Ovary (tissue), 9 donors: ENCODE results near the gene ESRRG. TPM values are rescaled to one million over a fixed set of nuclear protein-coding genes. Genes with fewer than 3 reads are reported as not detected.

ENCODE experiments used
- DNase-seq, 5 donors: peaks; one replicate each; pipeline ENCODE4 v3.0.0-alpha.2; 2019 to 2020
- H3K27ac ChIP-seq, 2 donors: fragments of 200-600 bp; one replicate each; pipeline versions ENCODE4 v1.5.1 to v1.8.0; 2019 to 2022
- H3K27me3 ChIP-seq: fragments of 200-600 bp; one replicate; pipeline ENCODE4 v1.8.0; 2022
- H3K36me3 ChIP-seq: fragments of 200-600 bp; sonication (generic); one replicate; pipeline ENCODE4 v1.5.1; 2019
- H3K4me1 ChIP-seq: one replicate; pipeline ENCODE4 v1.8.1; 2013; ENCODE audit warnings: mild to moderate bottlenecking, moderate library complexity; ENCODE audit not compliant: insufficient read depth
- H3K4me3 ChIP-seq: fragments of 200-600 bp; sonication (generic); one replicate; pipeline ENCODE4 v1.5.1; 2017
- H3K9me3 ChIP-seq, 2 donors: fragments of 200-600 bp in 1 of 2; sonication (generic) in 1 of 2; one replicate each; pipeline versions ENCODE4 v1.5.1 to v1.8.1; 2013 to 2019; ENCODE audit warnings: mild to moderate bottlenecking in 1 of 2, moderate library complexity in 1 of 2
- CTCF ChIP-seq, 3 donors: fragments of 450-650 bp in 2 of 3; fragments of 200-600 bp in 1 of 3; IDR thresholded peaks; one replicate each; pipeline versions ENCODE4 v1.5.1 to v1.8.0; 2016 to 2022; ENCODE audit warnings: antibody characterized with exemption in 3 of 3, mild to moderate bottlenecking in 1 of 3
- EP300 ChIP-seq: sonication (generic); formaldehyde crosslinking; IDR thresholded peaks from one replicate; pipeline ENCODE4 v1.6.1; 2017; ENCODE audit warnings: antibody characterized with exemption
- POLR2A ChIP-seq: fragments of 450-650 bp; IDR thresholded peaks from one replicate; pipeline ENCODE4 v1.6.1; 2017; ENCODE audit warnings: antibody characterized with exemption, mild to moderate bottlenecking, moderate library complexity
- WGBS, 3 donors: extraction: QIAGEN DNeasy Blood & Tissue Kit in 1 of 3; methylation state at CpG; one replicate each; pipeline versions ENCODE4 v1.1.5 to v1.1.7; 2013 to 2017; 5-methylcytosine and 5-hydroxymethylcytosine counted together
- intact Hi-C, 4 donors: fragments of 100-400 bp; cut with DNase I; formaldehyde crosslinking; loops; one replicate each; pipeline versions ENCODE4 v1.11.0 to v1.15.1; 2022 to 2023
- polyA plus RNA-seq, 2 donors: library from polyadenylated mRNA; stranded (reverse); fragments of 200-250 nt in 1 of 2; fragments of 350-450 nt in 1 of 2; fragmentation: Illumina TruSeq in 1 of 2; extraction: RNeasy Lipid Tissue Mini Kit (QIAGEN cat#74804) in 1 of 2; gene quantifications; one replicate each; pipeline ENCODE4 v1.2.3, GENCODE V29; 2013 to 2014
- total RNA-seq, 7 donors: library from RNA; depleted of rRNA in 2 of 7; stranded (reverse); fragments of >200 nt in 2 of 7; fragmentation: NEBNext Ultra II Directional in 3 of 7; extraction: Animal tissue kit (Norgen Biotek cat#: 25700) in 3 of 7; gene quantifications; one replicate each; pipeline versions ENCODE4 v1.1.0 to v1.2.4, GENCODE V29; 2016 to 2023
- donor health status: DM: no; HTN: no; CAD: no; lungs with moderate emphysema.
- donor health status: DM: no; HTN: no; CAD: no.
- donor health status: Bipolar disorder and iron deficiency.
- donor health status: DM: yes; HTN: yes; CAD: no.
- donor health status: DM: no; HTN: no; CAD: no.
- donor health status: DM: yes; HTN: yes; CAD: no.

The ESRRG gene
- total and polyA plus RNA-seq, 9 donors: 0.07 to 3.2 (median 1.2) TPM

DNA sequence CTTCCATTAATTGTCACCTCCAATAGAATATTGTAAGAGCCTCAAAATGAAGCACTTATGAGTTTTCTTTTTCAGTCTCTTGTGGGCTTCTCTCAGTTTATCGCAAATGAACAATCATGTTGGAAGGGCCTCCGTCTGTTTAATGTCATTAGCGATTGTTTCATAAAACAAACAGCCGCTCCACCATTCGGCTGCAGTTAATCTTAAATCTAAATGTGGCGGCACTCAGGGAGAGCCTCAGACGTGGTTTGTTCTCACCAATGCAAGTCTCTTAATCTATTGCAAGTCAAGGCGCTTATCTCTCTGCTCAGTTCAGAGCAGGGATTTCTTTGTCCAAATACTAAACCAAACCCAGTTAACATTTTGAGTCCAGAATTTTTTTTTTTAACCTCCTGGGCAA is 34.9 kb upstream of the ESRRG start:
- TF ChIP-seq POLR2A (no peak), EP300 (no peak), CTCF (IDR thresholded peaks at IDR 0.05) (no peak)

GRCh38 chr1:216757110-216757509 is 33.9 kb upstream of the ESRRG start:
- Histone ChIP-seq H3K4me3 (no peak overlapping the region), H3K27ac (no peak overlapping the region), H3K9me3 (no peaks in the 10 kb centered on the region), H3K36me3 (no peaks in the 10 kb centered on the region), H3K27me3 (no peaks in the 10 kb centered on the region), H3K4me1 (no peaks in the 10 kb centered on the region)
- no peak for DNase-seq
- intact Hi-C loops: no loop called here
- TF ChIP-seq CTCF (IDR thresholded peaks at IDR 0.05) (no peak), POLR2A (no peak), EP300 (no peak)
- 81 to 87% (median 82%) methylated on average over 1 of the region's 1 CpG for WGBS, 3 donors

More for the DNA sequence above, 34.9 kb upstream of the ESRRG start:
- Histone ChIP-seq H3K36me3 (no peaks in the 10 kb centered on the region), H3K4me1 (no peaks in the 10 kb centered on the region), H3K27ac (no peak overlapping the region), H3K27me3 (no peaks in the 10 kb centered on the region), H3K9me3 (no peaks in the 10 kb centered on the region), H3K4me3 (no peak overlapping the region)
- WGBS, 3 donors: 47 to 63% (median 58%) methylated on average over 8 of the region's 8 CpGs
- DNase-seq: no peak
- intact Hi-C loops: no loop called here

GRCh38 chr1:216750961-216751360 is 27.7 kb upstream of the ESRRG start:
- TF ChIP-seq POLR2A: no peak
- no peak for TF ChIP-seq EP300
- TF ChIP-seq CTCF (IDR thresholded peaks at IDR 0.05): no peak
- H3K27ac ChIP-seq: no peak overlapping the region
- DNase-seq: no peak
- H3K9me3 ChIP-seq: no peaks in the 10 kb centered on the region
- WGBS, 3 donors: 87 to 95% (median 92%) methylated on average over 2 of the region's 2 CpGs
- H3K4me1 ChIP-seq: peaks cover 2% of the 10 kb centered on the region
- H3K36me3 ChIP-seq: no peaks in the 10 kb centered on the region
- no peak overlapping the region for H3K4me3 ChIP-seq
- intact Hi-C loops: no loop called here
- H3K27me3 ChIP-seq: no peaks in the 10 kb centered on the region

DNA sequence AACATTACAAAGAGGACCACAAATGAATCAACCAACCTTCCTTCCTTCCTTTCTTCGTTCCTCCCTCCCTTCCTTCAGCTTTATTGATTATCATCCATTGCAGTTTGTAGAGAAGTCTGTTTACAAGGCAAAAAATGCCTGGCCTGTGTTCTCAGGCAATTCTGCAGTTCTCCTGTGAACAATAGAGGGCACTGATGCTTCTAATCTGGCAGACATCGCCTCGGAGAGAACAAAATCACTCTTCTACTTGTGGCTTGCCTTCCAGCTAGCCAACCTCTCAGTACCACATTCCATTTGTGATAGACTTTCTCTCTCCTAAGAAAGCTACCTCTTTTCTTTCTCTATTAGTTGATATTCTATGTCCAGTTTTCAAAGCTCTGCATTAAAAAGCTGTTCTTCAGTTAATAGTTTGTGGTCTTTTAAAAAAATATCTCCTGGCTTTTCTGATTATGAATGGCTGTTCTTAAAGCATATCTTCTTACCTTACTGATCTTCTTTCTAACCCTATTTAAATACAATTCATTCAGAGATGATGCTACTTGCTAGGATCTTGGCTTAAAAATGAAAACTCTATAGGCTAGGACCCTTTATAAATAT is 26.9 kb upstream of the ESRRG start:
- TF ChIP-seq CTCF (IDR thresholded peaks at IDR 0.05): no peak
- no peak for TF ChIP-seq POLR2A
- no peak for TF ChIP-seq EP300
- no peaks in the 10 kb centered on the region for H3K36me3 ChIP-seq
- H3K27me3 ChIP-seq: no peaks in the 10 kb centered on the region
- peaks cover 2% of the 10 kb centered on the region for H3K4me1 ChIP-seq
- no peak overlapping the region for H3K4me3 ChIP-seq
- intact Hi-C loops: no loop called here
- no peak overlapping the region for H3K27ac ChIP-seq
- 3 to 14% (median 10%) methylated on average over 3 of the region's 3 CpGs for WGBS, 3 donors
- peak in 1 of 5 donors; percentile 15 for DNase-seq
- H3K9me3 ChIP-seq: no peaks in the 10 kb centered on the region
